Body of pancreas (tissue), 4 donors: Measurements from ENCODE around the gene CCN2. TPM values are rescaled to one million over a fixed set of nuclear protein-coding genes. Genes with fewer than 3 reads are reported as not detected.
"Not testable (repeated sequence)": the region's sequence is repeated elsewhere in the genome, so short reads cannot be mapped to it uniquely, and the experiment has no call there.

Source experiments
- ATAC-seq: fragments of 150-250 bp; one replicate; pipeline ENCODE4 v1.9.1; 2016
- DNase-seq, 4 donors: peaks; one replicate each; pipeline ENCODE4 v3.0.0-alpha.2; 2019
- H3K27ac ChIP-seq, 4 donors: fragments of 200-600 bp; sonication (generic); 1 replicate in 3 of 4; 2 replicates in 1 of 4; pipeline versions ENCODE4 v1.5.1 to v1.6.1; 2016 to 2019; ENCODE audit warnings: mild to moderate bottlenecking in 1 of 4, mixed read lengths in 1 of 4, moderate library complexity in 1 of 4
- H3K27me3 ChIP-seq, 2 donors: fragments of 200-600 bp; sonication (generic); one replicate each; pipeline ENCODE4 v1.6.0; 2016; ENCODE audit warnings: mild to moderate bottlenecking in 1 of 2
- H3K36me3 ChIP-seq, 2 donors: fragments of 200-600 bp; sonication (generic); replicated peaks in 1 of 2; 2 replicates each; pipeline ENCODE4 v1.5.1; 2016; ENCODE audit warnings: low read depth in 2 of 2; ENCODE audit not compliant: insufficient read depth in 1 of 2
- H3K4me1 ChIP-seq: fragments of 200-600 bp; sonication (generic); one replicate; pipeline ENCODE4 v1.6.0; 2016
- H3K4me3 ChIP-seq, 2 donors: fragments of 200-600 bp; sonication (generic); 1 replicate in 1 of 2; 2 replicates in 1 of 2; pipeline ENCODE4 v1.5.1; 2016 to 2019
- H3K9me3 ChIP-seq, 3 donors: fragments of 200-600 bp; sonication (generic); 1 replicate in 2 of 3; 2 replicates in 1 of 3; pipeline ENCODE4 v1.5.1; 2016
- POLR2A ChIP-seq, 3 donors: fragments of 450-650 bp; IDR thresholded peaks; one replicate each; pipeline ENCODE4 v1.6.1; 2016; ENCODE audit warnings: antibody characterized with exemption in 3 of 3, mild to moderate bottlenecking in 2 of 3
- WGBS, 2 donors: methylation state at CpG; one replicate each; pipeline ENCODE4 v1.1.5; 2017; 5-methylcytosine and 5-hydroxymethylcytosine counted together
- intact Hi-C: fragments of 100-400 bp; cut with DNase I; formaldehyde crosslinking; loops from one replicate; pipeline ENCODE4 v1.15.1; 2023
- total RNA-seq, 2 donors: library from RNA; depleted of rRNA; stranded (reverse); fragments of >200 nt; gene quantifications; one replicate each; pipeline ENCODE4 v1.1.0, GENCODE V29; 2016
- TF ChIP-seq, protein P1 (sequence below), 7 experiments: fragments of 450-650 bp in 4 of 7; fragments of 200-600 bp in 3 of 7; sonication (generic) in 3 of 7; IDR thresholded peaks; one replicate each; pipeline ENCODE4 v1.5.1; 2016 to 2019; ENCODE audit warnings: antibody characterized with exemption in 7 of 7

The CCN2 gene
- total RNA-seq, 2 donors from 2014 or later, result 109 to 203 TPM

GRCh38 chr6:131917763-131918649 is 33.2 kb downstream of the CCN2 start:
- 67 to 72% methylated on average over 6 of the region's 6 CpGs for WGBS, 2 donors
- no peaks in the 10 kb centered on the region for H3K36me3 ChIP-seq
- H3K4me1 ChIP-seq, result no peaks in the 10 kb centered on the region
- H3K4me3 ChIP-seq, result no peak overlapping the region
- TF ChIP-seq, protein P1, sequence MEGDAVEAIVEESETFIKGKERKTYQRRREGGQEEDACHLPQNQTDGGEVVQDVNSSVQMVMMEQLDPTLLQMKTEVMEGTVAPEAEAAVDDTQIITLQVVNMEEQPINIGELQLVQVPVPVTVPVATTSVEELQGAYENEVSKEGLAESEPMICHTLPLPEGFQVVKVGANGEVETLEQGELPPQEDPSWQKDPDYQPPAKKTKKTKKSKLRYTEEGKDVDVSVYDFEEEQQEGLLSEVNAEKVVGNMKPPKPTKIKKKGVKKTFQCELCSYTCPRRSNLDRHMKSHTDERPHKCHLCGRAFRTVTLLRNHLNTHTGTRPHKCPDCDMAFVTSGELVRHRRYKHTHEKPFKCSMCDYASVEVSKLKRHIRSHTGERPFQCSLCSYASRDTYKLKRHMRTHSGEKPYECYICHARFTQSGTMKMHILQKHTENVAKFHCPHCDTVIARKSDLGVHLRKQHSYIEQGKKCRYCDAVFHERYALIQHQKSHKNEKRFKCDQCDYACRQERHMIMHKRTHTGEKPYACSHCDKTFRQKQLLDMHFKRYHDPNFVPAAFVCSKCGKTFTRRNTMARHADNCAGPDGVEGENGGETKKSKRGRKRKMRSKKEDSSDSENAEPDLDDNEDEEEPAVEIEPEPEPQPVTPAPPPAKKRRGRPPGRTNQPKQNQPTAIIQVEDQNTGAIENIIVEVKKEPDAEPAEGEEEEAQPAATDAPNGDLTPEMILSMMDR (IDR thresholded peaks at IDR 0.05), result no peak
- TF ChIP-seq POLR2A (IDR thresholded peaks at IDR 0.05), result no peak
- ATAC-seq (no peak), DNase-seq (no peak)
- H3K9me3 ChIP-seq, result no peaks in the 10 kb centered on the region
- intact Hi-C loops, result loop anchor here (10.0 kb wide), 2 partner anchors 133 to 223 kb away; no protein-coding TSS in a partner anchor
- H3K27ac ChIP-seq, result no peak overlapping the region
- no peaks in the 10 kb centered on the region for H3K27me3 ChIP-seq

- DNase-seq, result no peak
- 32 to 66% methylated on average over 2 of the region's 2 CpGs for WGBS, 2 donors
- no peak for ATAC-seq
- no peaks in the 10 kb centered on the region for H3K27me3 ChIP-seq
- no peak overlapping the region for H3K4me3 ChIP-seq
- intact Hi-C loops, result loop anchor here (10.0 kb wide), 2 partner anchors 133 to 223 kb away; no protein-coding TSS in a partner anchor
- H3K4me1 ChIP-seq, result no peaks in the 10 kb centered on the region
- H3K27ac ChIP-seq, result no peak overlapping the region
- TF ChIP-seq POLR2A (IDR thresholded peaks at IDR 0.05), result no peak
- TF ChIP-seq, protein P1 (IDR thresholded peaks at IDR 0.05), result no peak
- H3K9me3 ChIP-seq, result no peaks in the 10 kb centered on the region
- H3K36me3 ChIP-seq, result no peaks in the 10 kb centered on the region
Measured at GRCh38 chr6:131917318-131917717, 33.9 kb downstream of the CCN2 start.

DNA sequence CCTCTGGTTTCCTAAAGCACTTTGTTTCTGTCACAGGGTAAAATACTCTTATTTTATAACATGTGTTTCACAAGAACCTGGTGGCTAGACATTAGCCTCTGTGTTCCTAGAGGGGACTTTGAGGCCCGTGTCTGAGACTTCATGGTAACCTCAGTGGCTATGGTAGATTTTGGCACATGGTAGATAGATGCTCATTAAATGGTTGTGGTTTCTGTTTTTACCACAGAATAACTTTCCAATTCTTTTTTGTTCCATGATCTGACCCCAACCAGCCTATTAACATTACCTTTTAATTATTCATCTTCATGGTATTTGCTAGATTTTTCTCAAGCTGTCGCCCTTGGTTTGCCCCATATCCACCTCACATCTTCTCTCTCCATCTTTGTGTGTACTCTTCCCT is 34.3 kb downstream of the CCN2 start:
- no peak for ATAC-seq
- Histone ChIP-seq H3K4me3 (no peak overlapping the region), H3K27ac (no peak overlapping the region), H3K36me3 (no peaks in the 10 kb centered on the region), H3K9me3 (no peaks in the 10 kb centered on the region), H3K27me3 (no peaks in the 10 kb centered on the region), H3K4me1 (no peaks in the 10 kb centered on the region)
- WGBS, 2 donors, result 69 to 72% methylated on average over 2 of the region's 2 CpGs
- intact Hi-C loops, result loop anchor here (10.0 kb wide), 2 partner anchors 132 to 222 kb away; no protein-coding TSS in a partner anchor
- no peak for DNase-seq
- no peak for TF ChIP-seq POLR2A (IDR thresholded peaks at IDR 0.05)
- TF ChIP-seq, protein P1 (IDR thresholded peaks at IDR 0.05), result no peak

DNA sequence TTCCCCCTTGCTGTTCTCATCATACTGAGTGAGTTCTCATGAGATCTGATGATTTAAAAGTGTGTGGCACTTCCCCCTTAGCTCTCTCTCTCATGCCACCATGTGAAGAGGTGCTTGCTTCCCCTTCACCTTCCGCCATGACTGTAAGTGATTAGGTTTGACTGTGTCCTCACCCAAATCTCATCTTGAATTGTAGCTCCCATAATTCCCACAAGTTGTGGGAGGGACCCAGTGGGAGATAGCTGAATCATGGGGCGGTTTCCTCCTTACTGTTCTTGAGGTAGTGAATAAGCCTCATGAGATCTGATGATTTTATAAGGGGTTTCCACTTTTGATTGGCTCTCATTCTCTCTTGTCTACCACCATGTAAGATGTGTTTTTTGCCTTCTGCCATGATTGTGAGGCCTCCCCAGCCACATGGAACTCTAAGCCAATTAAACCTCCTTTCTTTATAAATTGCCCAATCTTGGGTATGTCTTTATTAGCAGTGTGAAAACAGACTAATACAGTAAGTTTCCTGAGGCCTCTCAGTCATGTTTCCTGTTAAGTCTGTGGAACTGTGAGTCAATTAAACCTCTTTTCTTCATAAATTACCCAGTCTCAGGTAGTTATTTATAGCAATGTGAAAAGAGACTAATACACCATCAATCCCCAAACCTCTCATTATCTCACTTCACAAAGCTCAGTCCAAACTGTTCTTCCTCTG is 34.9 kb downstream of the CCN2 start:
- H3K9me3 ChIP-seq, H3K27me3 ChIP-seq, H3K4me3 ChIP-seq, H3K36me3 ChIP-seq, ATAC-seq, H3K4me1 ChIP-seq, H3K27ac ChIP-seq, DNase-seq: not testable (repeated sequence)
- intact Hi-C loops, result loop anchor here (10.0 kb wide), 2 partner anchors 131 to 221 kb away; no protein-coding TSS in a partner anchor
- 89 to 97% methylated on average over 2 of the region's 2 CpGs for WGBS, 2 donors
